Esophagus squamous epithelium (tissue), 4 donors: ENCODE data around the gene P2RY4.

Experiments
- CTCF ChIP-seq, 6 experiments: fragments of 450-650 bp in 4 of 6; fragments of 200-600 bp in 2 of 6; sonication (generic) in 2 of 6; IDR thresholded peaks; one replicate each; pipeline ENCODE4 v1.5.1; 2016 to 2019; ENCODE audit warnings: antibody characterized with exemption in 6 of 6, mild to moderate bottlenecking in 4 of 6, moderate library complexity in 4 of 6
- POLR2A ChIP-seq, 4 donors: fragments of 450-650 bp; IDR thresholded peaks; one replicate each; pipeline ENCODE4 v1.6.1; 2017; ENCODE audit warnings: antibody characterized with exemption in 4 of 4, mild to moderate bottlenecking in 4 of 4, moderate library complexity in 3 of 4

- TF ChIP-seq CTCF (IDR thresholded peaks at IDR 0.05) (no peak), POLR2A (IDR thresholded peaks at IDR 0.05) (no peak)
Measured at GRCh38 chrX:70253377-70254062, 6.5 kb downstream of the P2RY4 start.
